Measurements from ENCODE around the gene WDPCP. TPM values are rescaled to one million over a fixed set of nuclear protein-coding genes. Genes with fewer than 3 reads are reported as not detected.

The WDPCP gene
- total RNA-seq, 4 donors from 2014 or later = 7.1 to 19.9 (median 9.6) TPM

- no peak overlapping the region for H3K27ac ChIP-seq
- 86 to 100% methylated on average over 1 to 2 of the region's 2 CpGs for WGBS, 2 donors (ENCODE audit: low coverage in 1 of 2)
Measured at GRCh38 chr2:63132020-63132419, 456.3 kb downstream of the WDPCP start.

GRCh38 chr2:63131196-63131595 lies 457.1 kb downstream of the WDPCP start:
- H3K36me3 ChIP-seq = no peaks in the 10 kb centered on the region
- no peaks in the 10 kb centered on the region for H3K4me1 ChIP-seq
- WGBS, 2 donors (ENCODE audit: low coverage in 1 of 2) = 88 to 100% methylated on average over 1 of the region's 1 CpG
- H3K9me3 ChIP-seq = peaks cover 0 to 37% (median 0%) of the 10 kb centered on the region in 3 donors
- H3K4me3 ChIP-seq = no peak overlapping the region
- ATAC-seq = no peak
- H3K27me3 ChIP-seq = no peaks in the 10 kb centered on the region
- no peak overlapping the region for H3K27ac ChIP-seq
- TF ChIP-seq POLR2A (IDR thresholded peaks at IDR 0.05) = no peak
- no peak for TF ChIP-seq POLR2AphosphoS5 (IDR thresholded peaks at IDR 0.05)
- no peak for TF ChIP-seq CTCF (IDR thresholded peaks at IDR 0.05)
- no peak for TF ChIP-seq EP300 (IDR thresholded peaks at IDR 0.05)

More at GRCh38 chr2:63132020-63132419, 456.3 kb downstream of the WDPCP start:
- no peak for TF ChIP-seq POLR2A (IDR thresholded peaks at IDR 0.05)
- TF ChIP-seq POLR2AphosphoS5 (IDR thresholded peaks at IDR 0.05) = no peak
- H3K4me3 ChIP-seq = no peak overlapping the region
- H3K27me3 ChIP-seq = no peaks in the 10 kb centered on the region
- no peaks in the 10 kb centered on the region for H3K4me1 ChIP-seq
- peaks cover 0 to 43% (median 0%) of the 10 kb centered on the region in 3 donors for H3K9me3 ChIP-seq
- H3K36me3 ChIP-seq = no peaks in the 10 kb centered on the region
- ATAC-seq = no peak

- no peak for TF ChIP-seq EP300 (IDR thresholded peaks at IDR 0.05)
- TF ChIP-seq CTCF (IDR thresholded peaks at IDR 0.05) = no peak
- TF ChIP-seq POLR2AphosphoS5 (IDR thresholded peaks at IDR 0.05) = no peak
- no peak for TF ChIP-seq POLR2A (IDR thresholded peaks at IDR 0.05)
- WGBS, 2 donors (ENCODE audit: low coverage in 1 of 2) = 82% methylated on average over 2 of the region's 4 CpGs; no CpG with 5 or more reads in 1 of the 2 donors
- ATAC-seq = no peak
Measured at GRCh38 chr2:63127594-63127993, 460.7 kb downstream of the WDPCP start.

GRCh38 chr2:63124850-63125249 lies 463.4 kb downstream of the WDPCP start:
- H3K4me3 ChIP-seq = no peak overlapping the region
- 83 to 88% methylated on average over 3 of the region's 3 CpGs for WGBS, 2 donors (ENCODE audit: low coverage in 1 of 2)
- H3K27ac ChIP-seq = no peak overlapping the region
- H3K36me3 ChIP-seq = peaks cover 0 to 11% of the 10 kb centered on the region in 2 donors
- H3K9me3 ChIP-seq = peaks cover 0 to 6% (median 0%) of the 10 kb centered on the region in 3 donors
- ATAC-seq = no peak
- no peaks in the 10 kb centered on the region for H3K27me3 ChIP-seq
- TF ChIP-seq EP300 (IDR thresholded peaks at IDR 0.05) (no peak), POLR2AphosphoS5 (IDR thresholded peaks at IDR 0.05) (no peak), CTCF (IDR thresholded peaks at IDR 0.05) (no peak), POLR2A (IDR thresholded peaks at IDR 0.05) (no peak)
- H3K4me1 ChIP-seq = no peaks in the 10 kb centered on the region

More at GRCh38 chr2:63127594-63127993, 460.7 kb downstream of the WDPCP start:
- Histone ChIP-seq H3K27ac (no peak overlapping the region), H3K4me3 (no peak overlapping the region), H3K4me1 (no peaks in the 10 kb centered on the region), H3K9me3 (peaks cover 0 to 18% (median 0%) of the 10 kb centered on the region in 3 donors), H3K27me3 (no peaks in the 10 kb centered on the region), H3K36me3 (no peaks in the 10 kb centered on the region)

GRCh38 chr2:63124218-63124617 lies 464.1 kb downstream of the WDPCP start:
- TF ChIP-seq POLR2A (IDR thresholded peaks at IDR 0.05) (no peak), CTCF (IDR thresholded peaks at IDR 0.05) (no peak), EP300 (IDR thresholded peaks at IDR 0.05) (no peak), POLR2AphosphoS5 (IDR thresholded peaks at IDR 0.05) (no peak)
- WGBS, 2 donors (ENCODE audit: low coverage in 1 of 2) = 68 to 71% methylated on average over 2 of the region's 2 CpGs

More at GRCh38 chr2:63124218-63124617, 464.1 kb downstream of the WDPCP start:
- H3K4me1 ChIP-seq = no peaks in the 10 kb centered on the region
- no peak overlapping the region for H3K4me3 ChIP-seq
- peaks cover 0 to 6% (median 0%) of the 10 kb centered on the region in 3 donors for H3K9me3 ChIP-seq
- no peaks in the 10 kb centered on the region for H3K27me3 ChIP-seq
- ATAC-seq = no peak
- no peak overlapping the region for H3K27ac ChIP-seq
- H3K36me3 ChIP-seq = peaks cover 0 to 11% of the 10 kb centered on the region in 2 donors

Data from gastroesophageal sphincter (tissue), 4 donors.